NT2/D1 (cell line): ENCODE measurements around the gene AGR3.

Source experiments
- SUZ12 ChIP-seq: IDR thresholded peaks from 2 replicates; pipeline ENCODE4 v1.6.1; 2011; ENCODE audit not compliant: insufficient read length, insufficient read depth; ENCODE audit errors: extremely low read depth
- YY1 ChIP-seq: IDR thresholded peaks from 2 replicates; pipeline ENCODE4 v1.6.1; 2011; ENCODE audit not compliant: insufficient read length, insufficient read depth
- ZNF274 ChIP-seq: IDR thresholded peaks from 2 replicates; pipeline ENCODE4 v1.6.1; 2011; ENCODE audit warnings: mild to moderate bottlenecking, low read depth, low read length

- TF ChIP-seq YY1 = no peak
- no peak for TF ChIP-seq ZNF274
- no peak for TF ChIP-seq SUZ12
Observed at GRCh38 chr7:16841681-16842080, 40.1 kb downstream of the AGR3 start.
